Neutrophil (primary cell): Measurements from ENCODE around the gene THBS4.

ENCODE experiments used
- H3K27ac ChIP-seq: fragments of 200-600 bp; sonication (generic); 2 replicates; pipeline ENCODE4 v1.5.1; 2016; ENCODE audit warnings: mild to moderate bottlenecking, moderate library complexity
- H3K27me3 ChIP-seq: fragments of 200-600 bp; sonication (generic); 2 replicates; pipeline ENCODE4 v1.6.0; 2016; ENCODE audit warnings: mild to moderate bottlenecking
- H3K36me3 ChIP-seq: fragments of 200-600 bp; sonication (generic); 2 replicates; pipeline ENCODE4 v1.5.1; 2017
- H3K4me1 ChIP-seq, 2 experiments: fragments of 200-600 bp in 1 of 2; sonication (generic) in 1 of 2; 1 replicate in 1 of 2; 2 replicates in 1 of 2; pipeline versions ENCODE4 v1.5.1 to v1.6.1; 2013 to 2016; ENCODE audit warnings: low read depth in 1 of 2, low read length in 1 of 2, mild to moderate bottlenecking in 1 of 2, moderate library complexity in 1 of 2; ENCODE audit not compliant: control insufficient read depth in 1 of 2, insufficient read depth in 1 of 2
- H3K4me3 ChIP-seq, 2 experiments: fragments of 200-600 bp in 1 of 2; sonication (generic) in 1 of 2; 1 replicate in 1 of 2; 2 replicates in 1 of 2; pipeline ENCODE4 v1.5.1; 2013 to 2016; ENCODE audit warnings: low read depth in 1 of 2, low read length in 1 of 2, mild to moderate bottlenecking in 1 of 2, moderate library complexity in 1 of 2
- H3K9me3 ChIP-seq: fragments of 200-600 bp; sonication (generic); 2 replicates; pipeline ENCODE4 v1.5.1; 2016
- CTCF ChIP-seq: fragments of 200-600 bp; sonication (generic); IDR thresholded peaks from 2 replicates; pipeline ENCODE4 v1.5.1; 2016; ENCODE audit warnings: antibody characterized with exemption

THBS4 gene

GRCh38 chr5:80034962-80035821 is at the start of gene THBS4:
THBS4 (plus strand) TSS chr5:80035348; CDS start chr5:80035538, 190 bp downstream.
- H3K36me3 ChIP-seq = no peaks in the 10 kb centered on the region
- H3K27me3 ChIP-seq = peaks cover 80% of the 10 kb centered on the region
- peaks cover 7% of the 10 kb centered on the region in 2 experiments for H3K4me1 ChIP-seq
- H3K27ac ChIP-seq = no peak within 1 kb of the TSS
- H3K4me3 ChIP-seq = peak within 1 kb of the TSS; percentile 8 to 33
- TF ChIP-seq CTCF = no peak
- H3K9me3 ChIP-seq = no peaks in the 10 kb centered on the region

GRCh38 chr5:79986260-79986659 is 48.9 kb upstream of the THBS4 start:
- Histone ChIP-seq H3K27ac (no peak overlapping the region), H3K9me3 (no peaks in the 10 kb centered on the region), H3K27me3 (no peaks in the 10 kb centered on the region), H3K4me3 (no peak overlapping the region), H3K36me3 (peaks cover 14% of the 10 kb centered on the region), H3K4me1 (peaks cover 4 to 7% of the 10 kb centered on the region in 2 experiments)
- TF ChIP-seq CTCF = no peak

- Histone ChIP-seq H3K4me1 (peaks cover 4 to 10% of the 10 kb centered on the region in 2 experiments), H3K27ac (no peak overlapping the region), H3K4me3 (peak overlapping the region in 1 of 2 experiments; percentile 66), H3K36me3 (peaks cover 3% of the 10 kb centered on the region), H3K9me3 (no peaks in the 10 kb centered on the region), H3K27me3 (no peaks in the 10 kb centered on the region)
- TF ChIP-seq CTCF = no peak
Measured at GRCh38 chr5:79990205-79990597, 44.9 kb upstream of the THBS4 start.

- TF ChIP-seq CTCF = no peak
- no peaks in the 10 kb centered on the region for H3K27me3 ChIP-seq
- peaks cover 4 to 10% of the 10 kb centered on the region in 2 experiments for H3K4me1 ChIP-seq
- H3K9me3 ChIP-seq = no peaks in the 10 kb centered on the region
- H3K4me3 ChIP-seq = peak within 1 kb of the TSS; percentile 66 to 74
- peaks cover 3% of the 10 kb centered on the region for H3K36me3 ChIP-seq
- H3K27ac ChIP-seq = no peak within 1 kb of the TSS
Measured at GRCh38 chr5:79990598-79991507, 44.3 kb upstream of the THBS4 start, which contains the start of gene MTX3. MTX3 (minus strand) TSS chr5:79991262; CDS start chr5:79991238, 24 bp downstream.

GRCh38 chr5:79992891-79993657 is 42.1 kb upstream of the THBS4 start:
- H3K27me3 ChIP-seq = no peaks in the 10 kb centered on the region
- TF ChIP-seq CTCF = no peak
- H3K27ac ChIP-seq = no peak overlapping the region
- peaks cover 4 to 10% of the 10 kb centered on the region in 2 experiments for H3K4me1 ChIP-seq
- no peak overlapping the region for H3K4me3 ChIP-seq
- no peaks in the 10 kb centered on the region for H3K9me3 ChIP-seq
- H3K36me3 ChIP-seq = no peaks in the 10 kb centered on the region
